ACHN (cell line): ENCODE data around the gene MGAT4A.

Experiments
- DNase-seq: peaks from one replicate; pipeline ENCODE4 v3.0.0-alpha.2; 2015
- in situ Hi-C: cut with HindIII; loops from 2 replicates; pipeline ENCODE4 v1.10.0; 2017; ENCODE audit warnings: low sequenced_read_pairs, low pct_ligation_motif_present, low pct_unique_long_range_greater_than_20kb

The MGAT4A gene

GRCh38 chr2:98570356-98570755, 160.6 kb downstream of the MGAT4A start:
- in situ Hi-C loops, result no loop called here
- no peak for DNase-seq

DNA sequence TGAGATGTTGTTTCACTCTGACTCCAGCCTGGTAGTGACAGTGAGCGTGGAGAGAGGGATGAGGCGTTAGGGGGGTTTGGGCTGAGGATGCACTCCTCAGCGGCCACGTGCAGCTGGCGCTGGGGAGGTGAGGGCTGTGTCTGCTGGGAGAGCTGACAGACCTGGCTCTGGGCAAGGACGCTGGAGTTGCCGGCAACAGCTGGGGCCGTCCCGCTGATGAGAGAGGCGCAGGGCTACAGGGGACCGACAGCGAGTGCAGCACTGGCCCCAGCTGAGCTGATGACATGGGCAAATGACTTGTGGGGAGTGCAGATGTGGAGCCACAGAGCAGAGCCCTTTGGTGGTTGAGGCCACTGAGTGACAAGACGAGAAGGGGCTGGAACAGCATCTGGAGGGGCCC, 161.0 kb downstream of the MGAT4A start:
- DNase-seq, result no peak
- in situ Hi-C loops, result no loop called here

- in situ Hi-C loops, result no loop called here
- peak; percentile 37 for DNase-seq
These were observed 161.6 kb downstream of the MGAT4A start for GRCh38 chr2:98569197-98569793.
